H1 (cell line): Measurements from ENCODE around the gene PDIA6. TPM values are rescaled to one million over a fixed set of nuclear protein-coding genes. Genes with fewer than 3 reads are reported as not detected.

Source experiments
- BRCA1 ChIP-seq: IDR thresholded peaks from 2 replicates; pipeline ENCODE4 v1.6.1; 2012; ENCODE audit warnings: low read depth, low read length, improper control_type of control experiment
- CBX5 ChIP-seq: fragments of 300-800, 300-1000 bp; sonication (generic); IDR thresholded peaks from 2 replicates; pipeline ENCODE4 v1.7.1; 2016; ENCODE audit warnings: antibody characterized with exemption, low read length, low read depth
- CHD2 ChIP-seq: IDR thresholded peaks from 2 replicates; pipeline ENCODE4 v1.6.1; 2012; ENCODE audit warnings: low read length, improper control_type of control experiment
- CHD7 ChIP-seq: fragments of 300-600 bp; sonication (generic); IDR thresholded peaks from 2 replicates; pipeline ENCODE4 v1.7.1; 2012; ENCODE audit warnings: low read length, moderate library complexity, mild to moderate bottlenecking, inconsistent platforms; ENCODE audit not compliant: insufficient replicate concordance
- SIN3A ChIP-seq, 2 experiments: IDR thresholded peaks in 1 of 2; conservative IDR thresholded peaks in 1 of 2; 2 replicates each; pipeline ENCODE4 v1.6.1; 2011 to 2012; ENCODE audit warnings: low read length in 2 of 2, improper control_type of control experiment in 1 of 2, low read depth in 1 of 2, mild to moderate bottlenecking in 1 of 2
- TAF7 ChIP-seq: optimal IDR thresholded peaks from 2 replicates; pipeline ENCODE3; 2011; ENCODE audit warnings: low read depth, mild to moderate bottlenecking, inconsistent platforms, low read length, moderate library complexity, borderline replicate concordance
- TCF12 ChIP-seq: IDR thresholded peaks from 2 replicates; pipeline ENCODE4 v1.6.1; 2011; ENCODE audit warnings: low read depth, mild to moderate bottlenecking, low read length
- ZNF274 ChIP-seq: IDR thresholded peaks from 2 replicates; pipeline ENCODE4 v1.7.0; 2012; ENCODE audit warnings: low read length, borderline replicate concordance; ENCODE audit errors: extremely low read depth
- polyA plus RNA-seq, 7 experiments: library from polyadenylated mRNA; depleted of rRNA in 3 of 7; stranded (reverse) in 5 of 7; unstranded in 2 of 7; fragments of >200 nt in 5 of 7; fragments of 200-250 nt in 2 of 7; gene quantifications; 1 replicate in 5 of 7; 2 replicates in 1 of 7; 4 replicates in 1 of 7; pipeline versions ENCODE4 v1.2.1 to v1.2.3, GENCODE V29; 2011 to 2013; ENCODE audit warnings: missing spikeins in 2 of 7, mixed read lengths in 2 of 7
- total RNA-seq: library from RNA; stranded (reverse); fragmentation: NEBNext Ultra II Directional; extraction: Animal tissue kit (Norgen Biotek cat#: 25700); gene quantifications from 2 replicates; pipeline ENCODE4 v1.2.1, GENCODE V29; 2021

PDIA6 gene
- total and polyA plus RNA-seq, 2 of the 8 experiments (the other 6 are each of a cell fraction or from before 2014, with no cell fraction given): 181 to 384 TPM

GRCh38 chr2:10776231-10776977 lies 36.2 kb downstream of the PDIA6 start (continued):
- TF ChIP-seq CHD7 (no peak), SIN3A (conservative IDR thresholded peaks at IDR 0.05 in 1 of 2, IDR thresholded peaks at IDR 0.05 in 1 of 2; ENCODE audit: low read depth in 1 of 2, low read length in 2 of 2) (no peak), BRCA1 (no peak), CHD2 (no peak), ZNF274 (no peak), TCF12 (no peak), CBX5 (no peak), TAF7 (no peak)
